Large intestine (tissue), 3 donors: ENCODE data around the gene FGF11. TPM values are rescaled to one million over a fixed set of nuclear protein-coding genes. Genes with fewer than 3 reads are reported as not detected.

Experiments used
- DNase-seq, 2 donors: peaks; one replicate each; pipeline versions ENCODE4 v3.0.0 to v3.0.0-alpha.2; 2013
- H3K27ac ChIP-seq: one replicate; pipeline ENCODE4 v1.5.1; 2013; ENCODE audit warnings: low read length
- H3K27me3 ChIP-seq: 2 replicates; pipeline ENCODE4 v1.6.1; 2013; ENCODE audit warnings: low read length; ENCODE audit not compliant: control insufficient read depth, insufficient read depth
- H3K36me3 ChIP-seq: 2 replicates; pipeline ENCODE4 v1.6.1; 2013; ENCODE audit warnings: low read length; ENCODE audit not compliant: control insufficient read depth, insufficient read depth
- H3K4me1 ChIP-seq: one replicate; pipeline ENCODE4 v1.6.1; 2013; ENCODE audit warnings: low read length; ENCODE audit not compliant: control insufficient read depth, insufficient read depth
- H3K4me3 ChIP-seq: one replicate; pipeline ENCODE4 v1.5.1; 2013; ENCODE audit warnings: low read length
- H3K9me3 ChIP-seq: one replicate; pipeline ENCODE4 v1.6.1; 2013; ENCODE audit warnings: mild to moderate bottlenecking, low read depth, low read length, moderate library complexity; ENCODE audit not compliant: control insufficient read depth
- WGBS: methylation state at CpG from one replicate; pipeline ENCODE4 v1.1.5; 2013; ENCODE audit warnings: low lambda C conversion rate; ENCODE audit not compliant: insufficient coverage; 5-methylcytosine and 5-hydroxymethylcytosine counted together
- polyA plus RNA-seq: library from polyadenylated mRNA; unstranded; fragments of 120-200 nt; gene quantifications from one replicate; pipeline ENCODE4 v1.2.1, GENCODE V29; 2013

The FGF11 gene
- polyA plus RNA-seq, 1 donor = 1.3 TPM

- Histone ChIP-seq H3K27ac (no peak overlapping the region), H3K4me3 (no peak overlapping the region), H3K36me3 (peaks cover 7% of the 10 kb centered on the region), H3K27me3 (peaks cover 53% of the 10 kb centered on the region), H3K9me3 (no peaks in the 10 kb centered on the region), H3K4me1 (peaks cover 3% of the 10 kb centered on the region)
- no CpG with 5 or more reads among the region's 6 CpGs for WGBS
- no peak for DNase-seq
These were observed 30.4 kb upstream of the FGF11 start for GRCh38 chr17:7408863-7409262.

- WGBS = no CpG with 5 or more reads among the region's 6 CpGs
- peaks cover 51% of the 10 kb centered on the region for H3K27me3 ChIP-seq
These were observed 29.6 kb upstream of the FGF11 start for GRCh38 chr17:7409716-7410115.

GRCh38 chr17:7410634-7411426 is 28.5 kb upstream of the FGF11 start:
- Histone ChIP-seq H3K27me3 (peaks cover 41% of the 10 kb centered on the region), H3K9me3 (no peaks in the 10 kb centered on the region), H3K27ac (no peak overlapping the region), H3K4me1 (no peaks in the 10 kb centered on the region), H3K4me3 (no peak overlapping the region), H3K36me3 (peaks cover 7% of the 10 kb centered on the region)
- no peak for DNase-seq
- 71% methylated on average over 1 of the region's 25 CpGs for WGBS

More at GRCh38 chr17:7409716-7410115, 29.6 kb upstream of the FGF11 start:
- H3K36me3 ChIP-seq = peaks cover 7% of the 10 kb centered on the region
- H3K4me3 ChIP-seq = no peak overlapping the region
- no peak overlapping the region for H3K27ac ChIP-seq
- DNase-seq = no peak
- H3K9me3 ChIP-seq = no peaks in the 10 kb centered on the region
- peaks cover 3% of the 10 kb centered on the region for H3K4me1 ChIP-seq

GRCh38 chr17:7411427-7411750 is 27.9 kb upstream of the FGF11 start:
- DNase-seq = no peak
- peaks cover 7% of the 10 kb centered on the region for H3K36me3 ChIP-seq
- WGBS = no CpG with 5 or more reads among the region's 8 CpGs
- no peak overlapping the region for H3K27ac ChIP-seq
- H3K4me1 ChIP-seq = no peaks in the 10 kb centered on the region
- no peak overlapping the region for H3K4me3 ChIP-seq
- H3K9me3 ChIP-seq = no peaks in the 10 kb centered on the region
- peaks cover 35% of the 10 kb centered on the region for H3K27me3 ChIP-seq

GRCh38 chr17:7413346-7413985 is 25.8 kb upstream of the FGF11 start:
- H3K4me1 ChIP-seq = no peaks in the 10 kb centered on the region
- H3K27me3 ChIP-seq = peaks cover 21% of the 10 kb centered on the region
- no peak overlapping the region for H3K27ac ChIP-seq
- peaks cover 7% of the 10 kb centered on the region for H3K36me3 ChIP-seq
- H3K4me3 ChIP-seq = no peak overlapping the region
- DNase-seq = no peak
- WGBS = no CpG with 5 or more reads among the region's 6 CpGs
- H3K9me3 ChIP-seq = no peaks in the 10 kb centered on the region

GRCh38 chr17:7414837-7415236 is 24.5 kb upstream of the FGF11 start:
- Histone ChIP-seq H3K27me3 (peaks cover 7% of the 10 kb centered on the region), H3K9me3 (no peaks in the 10 kb centered on the region), H3K36me3 (peaks cover 3% of the 10 kb centered on the region), H3K4me1 (no peaks in the 10 kb centered on the region), H3K4me3 (no peak overlapping the region), H3K27ac (no peak overlapping the region)
- WGBS = no CpG with 5 or more reads among the region's 14 CpGs
- no peak for DNase-seq

GRCh38 chr17:7415784-7416183 is 23.5 kb upstream of the FGF11 start:
- Histone ChIP-seq H3K27ac (no peak overlapping the region), H3K4me3 (no peak overlapping the region), H3K27me3 (peaks cover 2% of the 10 kb centered on the region), H3K9me3 (no peaks in the 10 kb centered on the region), H3K36me3 (no peaks in the 10 kb centered on the region), H3K4me1 (no peaks in the 10 kb centered on the region)
- WGBS = no CpG with 5 or more reads among the region's 23 CpGs
- DNase-seq = no peak

GRCh38 chr17:7416323-7416722 is 23.0 kb upstream of the FGF11 start:
- no peaks in the 10 kb centered on the region for H3K36me3 ChIP-seq

GRCh38 chr17:7417056-7417655 is 22.2 kb upstream of the FGF11 start:
- Histone ChIP-seq H3K4me1 (no peaks in the 10 kb centered on the region), H3K27me3 (no peaks in the 10 kb centered on the region), H3K36me3 (no peaks in the 10 kb centered on the region), H3K4me3 (no peak overlapping the region), H3K27ac (no peak overlapping the region), H3K9me3 (peaks cover 2% of the 10 kb centered on the region)
- WGBS = no CpG with 5 or more reads among the region's 54 CpGs
- DNase-seq = no peak

More at GRCh38 chr17:7416323-7416722, 23.0 kb upstream of the FGF11 start:
- Histone ChIP-seq H3K27ac (no peak overlapping the region), H3K4me3 (no peak overlapping the region), H3K4me1 (no peaks in the 10 kb centered on the region), H3K27me3 (no peaks in the 10 kb centered on the region), H3K9me3 (peaks cover 2% of the 10 kb centered on the region)
- no peak for DNase-seq
- WGBS = 61% methylated on average over 2 of the region's 6 CpGs

- DNase-seq = no peak
- no peaks in the 10 kb centered on the region for H3K36me3 ChIP-seq
- H3K4me3 ChIP-seq = no peak overlapping the region
- H3K4me1 ChIP-seq = no peaks in the 10 kb centered on the region
- no CpG with 5 or more reads among the region's 18 CpGs for WGBS
- peaks cover 2% of the 10 kb centered on the region for H3K9me3 ChIP-seq
- no peak overlapping the region for H3K27ac ChIP-seq
- no peaks in the 10 kb centered on the region for H3K27me3 ChIP-seq
These were observed 20.7 kb upstream of the FGF11 start for GRCh38 chr17:7418472-7419152.
